ENCODE results near the gene FGF4. TPM values are rescaled to one million over a fixed set of nuclear protein-coding genes. Genes with fewer than 3 reads are reported as not detected.

Gene FGF4
- total RNA-seq, 1 donor from 2014 or later = not detected

- no peak for DNase-seq (ENCODE audit: low read depth)
- no peak overlapping the region for H3K4me3 ChIP-seq (ENCODE audit: low read depth, low read length)
- TF ChIP-seq, protein P1, sequence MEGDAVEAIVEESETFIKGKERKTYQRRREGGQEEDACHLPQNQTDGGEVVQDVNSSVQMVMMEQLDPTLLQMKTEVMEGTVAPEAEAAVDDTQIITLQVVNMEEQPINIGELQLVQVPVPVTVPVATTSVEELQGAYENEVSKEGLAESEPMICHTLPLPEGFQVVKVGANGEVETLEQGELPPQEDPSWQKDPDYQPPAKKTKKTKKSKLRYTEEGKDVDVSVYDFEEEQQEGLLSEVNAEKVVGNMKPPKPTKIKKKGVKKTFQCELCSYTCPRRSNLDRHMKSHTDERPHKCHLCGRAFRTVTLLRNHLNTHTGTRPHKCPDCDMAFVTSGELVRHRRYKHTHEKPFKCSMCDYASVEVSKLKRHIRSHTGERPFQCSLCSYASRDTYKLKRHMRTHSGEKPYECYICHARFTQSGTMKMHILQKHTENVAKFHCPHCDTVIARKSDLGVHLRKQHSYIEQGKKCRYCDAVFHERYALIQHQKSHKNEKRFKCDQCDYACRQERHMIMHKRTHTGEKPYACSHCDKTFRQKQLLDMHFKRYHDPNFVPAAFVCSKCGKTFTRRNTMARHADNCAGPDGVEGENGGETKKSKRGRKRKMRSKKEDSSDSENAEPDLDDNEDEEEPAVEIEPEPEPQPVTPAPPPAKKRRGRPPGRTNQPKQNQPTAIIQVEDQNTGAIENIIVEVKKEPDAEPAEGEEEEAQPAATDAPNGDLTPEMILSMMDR (conservative IDR thresholded peaks at IDR 0.05; ENCODE audit: low read depth, low read length) = no peak
These were observed 22.3 kb downstream of the FGF4 start for GRCh38 chr11:69752890-69753289.

- no peak for DNase-seq (ENCODE audit: low read depth)
- no peak overlapping the region for H3K4me3 ChIP-seq (ENCODE audit: low read depth, low read length)
- TF ChIP-seq, protein P1 (conservative IDR thresholded peaks at IDR 0.05; ENCODE audit: low read depth, low read length) = no peak
These were observed 24.1 kb downstream of the FGF4 start for GRCh38 chr11:69750875-69751597.

DNA sequence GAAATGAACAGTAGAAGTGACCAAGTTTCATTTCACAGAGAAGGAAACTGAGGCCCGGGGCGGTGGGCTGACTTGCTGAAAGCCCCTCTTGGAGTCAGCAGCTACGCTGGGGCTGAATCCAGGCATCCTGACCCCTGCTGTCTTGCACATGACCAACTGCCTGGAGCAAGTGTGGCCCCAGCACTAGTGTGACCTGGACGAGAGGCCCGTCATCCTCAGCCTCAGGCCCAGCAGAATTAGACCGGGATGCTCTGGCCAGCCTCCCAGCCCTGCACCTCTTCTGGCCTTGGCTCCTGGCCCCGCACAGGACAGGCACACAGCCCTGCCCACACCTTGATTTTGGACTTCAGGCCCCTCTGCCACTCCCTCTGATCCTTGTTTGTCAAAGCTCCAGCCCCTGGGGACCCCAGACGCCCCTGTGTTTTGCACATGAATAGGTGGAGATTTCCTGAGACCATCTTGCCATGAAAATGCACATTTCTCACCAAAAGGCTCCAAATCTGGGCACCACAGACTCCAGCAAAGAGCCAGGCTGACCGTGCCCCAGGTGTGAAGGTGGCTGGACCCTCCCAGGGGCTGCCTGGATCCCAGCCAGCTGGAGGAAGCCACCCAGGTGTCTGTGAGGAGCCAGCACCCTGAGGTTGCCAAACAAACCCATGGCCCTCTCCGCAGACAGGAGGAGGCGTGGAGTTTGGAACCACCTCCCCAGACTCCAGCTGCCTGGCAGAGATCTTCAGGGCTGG lies 24.9 kb downstream of the FGF4 start:
- DNase-seq (ENCODE audit: low read depth) = no peak
- TF ChIP-seq, protein P1 (conservative IDR thresholded peaks at IDR 0.05; ENCODE audit: low read depth, low read length) = no peak
- H3K4me3 ChIP-seq (ENCODE audit: low read depth, low read length) = no peak overlapping the region

GRCh38 chr11:69748637-69749036 lies 26.5 kb downstream of the FGF4 start:
- TF ChIP-seq, protein P1 (conservative IDR thresholded peaks at IDR 0.05; ENCODE audit: low read depth, low read length) = no peak
- no peak for DNase-seq (ENCODE audit: low read depth)
- no peak overlapping the region for H3K4me3 ChIP-seq (ENCODE audit: low read depth, low read length)

GRCh38 chr11:69746752-69747742 lies 28.1 kb downstream of the FGF4 start:
- TF ChIP-seq, protein P1 (conservative IDR thresholded peaks at IDR 0.05; ENCODE audit: low read depth, low read length) = no peak
- no peak for DNase-seq (ENCODE audit: low read depth)
- no peak overlapping the region for H3K4me3 ChIP-seq (ENCODE audit: low read depth, low read length)

DNA sequence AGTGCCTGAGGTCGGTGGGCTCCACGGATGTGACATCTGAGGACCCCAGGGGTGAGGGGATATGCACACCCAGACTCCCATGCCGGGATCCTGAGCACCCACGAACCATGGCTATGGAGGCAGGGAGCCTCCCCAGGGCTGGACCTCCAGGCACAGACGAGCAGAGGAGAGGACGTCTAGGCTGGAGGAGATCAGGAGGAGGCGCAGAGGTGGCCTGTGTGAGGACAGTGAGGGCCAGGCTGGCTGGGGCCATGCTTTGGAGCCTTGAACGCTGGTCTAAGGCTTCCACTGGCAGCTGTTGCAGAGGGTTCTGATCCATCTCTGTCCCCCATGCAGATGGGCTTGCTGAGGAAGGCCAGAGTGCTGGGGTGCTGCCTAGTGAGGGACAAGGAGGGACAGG lies 29.0 kb downstream of the FGF4 start:
- TF ChIP-seq, protein P1 (conservative IDR thresholded peaks at IDR 0.05; ENCODE audit: low read depth, low read length) = no peak
- H3K4me3 ChIP-seq (ENCODE audit: low read depth, low read length) = no peak overlapping the region
- DNase-seq (ENCODE audit: low read depth) = no peak

All from epithelial cell of proximal tubule (primary cell).